IPS-18c (cell line): ENCODE data around the gene EPC2.
"Not testable (repeated sequence)": the region's sequence is repeated elsewhere in the genome, so short reads cannot be mapped to it uniquely, and the experiment has no call there.

Source experiments
- H3K4me3 ChIP-seq: 2 replicates; pipeline ENCODE4 v1.7.0; 2013; ENCODE audit warnings: low read depth, mild to moderate bottlenecking, low read length, moderate library complexity; ENCODE audit not compliant: insufficient read depth
- H3K9me3 ChIP-seq: one replicate; pipeline ENCODE4 v1.6.1; 2013; ENCODE audit warnings: mild to moderate bottlenecking, low read length, moderate library complexity; ENCODE audit not compliant: control insufficient read depth, insufficient read depth

Gene EPC2

GRCh38 chr2:148739454-148740105 is 95.0 kb downstream of the EPC2 start:
- no peaks in the 10 kb centered on the region for H3K9me3 ChIP-seq
- H3K4me3 ChIP-seq: no peak overlapping the region

DNA sequence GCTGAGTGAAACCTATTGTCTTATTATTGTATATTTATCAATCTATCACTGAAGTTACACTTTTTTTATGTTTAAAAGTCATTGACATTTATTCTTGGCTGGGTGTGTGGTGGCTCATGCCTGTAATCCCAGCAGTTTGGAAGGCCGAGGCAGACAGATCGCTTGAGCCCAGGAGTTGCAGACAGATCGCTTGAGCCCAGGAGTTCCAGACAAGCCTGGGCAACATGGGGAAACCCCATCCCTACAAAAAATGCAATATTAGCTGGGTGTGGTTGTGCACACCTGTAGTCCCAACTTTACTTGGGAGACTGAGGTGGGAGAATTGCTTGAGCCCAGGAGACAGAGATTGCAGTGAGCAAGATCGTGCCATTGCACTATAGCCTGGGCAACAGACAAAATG is 97.8 kb downstream of the EPC2 start:
- no peaks in the 10 kb centered on the region for H3K9me3 ChIP-seq
- no peak overlapping the region for H3K4me3 ChIP-seq

DNA sequence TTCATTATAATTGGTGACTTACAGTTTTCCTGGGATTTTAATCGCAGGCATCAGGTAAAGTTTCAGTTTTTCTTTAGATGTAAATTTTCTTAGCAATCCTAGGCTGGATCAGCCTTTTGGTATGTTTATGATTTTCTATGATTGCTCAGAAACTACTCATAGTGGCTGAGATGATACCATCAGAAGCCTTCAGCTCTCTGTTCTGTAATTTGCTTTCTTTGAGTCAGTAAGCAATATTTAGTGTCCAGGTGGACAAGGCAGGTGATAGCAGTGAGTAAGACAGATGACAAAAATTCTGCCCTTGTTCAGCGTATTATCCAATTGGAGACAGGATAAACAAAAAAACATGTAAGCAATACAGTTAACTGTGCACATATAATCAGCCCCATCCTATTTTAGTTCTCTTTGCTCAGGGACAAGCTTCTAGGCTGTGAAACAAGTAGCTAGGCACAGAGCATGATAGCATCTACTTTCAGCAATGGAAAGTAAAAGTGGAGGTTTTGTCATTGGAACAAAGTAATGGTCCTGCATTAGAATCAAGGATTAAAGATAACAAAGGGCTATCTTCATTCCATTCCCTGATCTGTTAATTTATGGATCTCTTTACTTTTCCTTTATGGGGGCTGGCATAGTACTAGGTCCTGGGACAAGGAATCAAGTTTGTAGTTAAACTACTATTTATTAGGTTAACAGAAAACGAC is 100.8 kb downstream of the EPC2 start:
- Histone ChIP-seq H3K9me3 (no peaks in the 10 kb centered on the region), H3K4me3 (no peak overlapping the region)

- H3K4me3 ChIP-seq: no peak overlapping the region
- H3K9me3 ChIP-seq: no peaks in the 10 kb centered on the region
These were observed 102.4 kb downstream of the EPC2 start for GRCh38 chr2:148746973-148747372.

DNA sequence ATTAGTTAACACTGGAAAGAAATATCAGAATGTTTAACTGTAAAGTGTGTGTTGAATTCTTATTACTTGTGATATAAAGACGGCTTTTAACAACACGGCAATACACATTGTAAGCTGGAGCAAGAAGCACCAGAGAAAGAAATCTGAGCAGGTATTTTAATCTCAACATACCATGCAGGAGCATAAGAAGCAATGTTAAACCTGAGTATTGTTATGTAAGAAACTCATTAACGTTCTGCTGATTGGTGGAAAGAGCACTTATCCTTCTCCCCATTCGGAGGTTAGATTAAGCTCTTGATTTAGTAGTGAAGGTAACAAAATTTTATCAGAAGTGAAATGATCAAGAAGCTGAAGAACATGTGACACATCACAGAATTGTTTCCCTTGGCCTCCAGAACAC is 107.4 kb downstream of the EPC2 start:
- Histone ChIP-seq H3K4me3 (no peak overlapping the region), H3K9me3 (no peaks in the 10 kb centered on the region)

DNA sequence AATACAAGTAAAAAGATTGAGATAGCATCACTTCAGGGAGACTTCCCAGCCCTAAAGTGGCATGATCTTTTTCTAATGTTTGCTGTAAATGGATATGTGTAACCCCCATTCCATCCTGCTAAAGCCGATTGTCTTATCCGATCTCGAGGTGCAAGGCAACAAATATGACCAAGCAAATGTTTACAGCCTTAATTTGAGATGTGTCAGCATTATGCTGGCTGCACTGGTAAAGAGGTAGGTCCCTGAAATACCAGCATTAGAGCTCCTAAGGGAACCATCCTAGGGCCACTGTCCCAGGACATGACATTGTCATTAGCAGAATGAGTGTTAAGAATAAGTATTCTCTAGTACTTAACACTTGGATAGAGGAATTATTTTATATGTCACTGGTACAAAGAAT is 108.4 kb downstream of the EPC2 start:
- Histone ChIP-seq H3K4me3 (no peak overlapping the region), H3K9me3 (no peaks in the 10 kb centered on the region)

DNA sequence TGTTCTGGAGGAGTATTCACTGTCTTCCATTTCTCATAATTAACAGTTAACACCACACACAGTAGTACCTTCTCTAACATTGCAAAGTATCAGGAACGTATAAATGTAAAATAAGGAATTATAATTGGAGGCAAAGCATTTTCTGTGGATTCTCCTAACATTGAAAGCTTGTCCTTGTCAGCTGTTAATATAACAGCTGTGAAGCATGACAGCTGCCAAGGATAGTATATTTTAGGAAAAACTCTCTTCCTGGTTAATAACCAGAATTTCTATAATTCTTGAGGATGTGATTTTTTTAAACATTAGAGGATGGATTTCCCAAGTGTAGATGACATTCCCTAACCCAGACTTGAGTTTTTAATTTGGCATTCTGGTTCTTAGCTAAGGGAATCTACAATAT is 110.3 kb downstream of the EPC2 start:
- no peaks in the 10 kb centered on the region for H3K9me3 ChIP-seq
- no peak overlapping the region for H3K4me3 ChIP-seq

DNA sequence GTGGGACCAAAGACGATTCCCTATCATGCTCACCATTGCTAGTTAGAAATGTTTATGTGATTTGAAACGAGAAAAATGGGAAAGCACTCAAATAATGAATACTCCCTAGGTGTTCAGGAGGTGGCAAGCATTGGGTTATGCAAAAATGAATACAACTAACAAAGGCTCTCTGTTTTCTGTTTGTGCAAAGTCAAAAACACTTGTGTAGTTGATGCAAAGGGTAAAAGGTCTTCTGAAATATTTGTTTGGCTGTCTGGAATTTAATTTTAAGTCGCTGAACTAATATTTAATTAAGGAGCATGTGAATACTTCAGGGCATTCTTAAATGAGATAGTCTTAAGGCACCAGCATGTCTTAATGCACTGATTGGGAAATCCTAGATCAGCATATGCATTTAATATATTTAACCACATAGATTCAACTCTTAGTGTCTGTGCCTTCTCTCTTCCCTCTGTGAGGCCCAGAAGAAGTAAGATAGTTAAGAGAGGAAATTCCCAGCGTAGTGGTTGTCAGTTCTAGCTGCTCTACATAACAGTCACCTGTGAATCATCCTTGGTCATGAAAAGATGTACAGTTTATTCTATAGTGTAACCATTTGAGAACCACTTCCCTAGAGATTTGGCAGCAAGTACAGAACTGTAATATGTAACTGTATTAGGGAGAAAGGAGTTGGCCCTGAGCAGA is 111.9 kb downstream of the EPC2 start:
- Histone ChIP-seq H3K4me3 (no peak overlapping the region), H3K9me3 (no peaks in the 10 kb centered on the region)

- no peaks in the 10 kb centered on the region for H3K9me3 ChIP-seq
- H3K4me3 ChIP-seq: no peak overlapping the region
These were observed 120.3 kb downstream of the EPC2 start for GRCh38 chr2:148764815-148765214.

GRCh38 chr2:148770047-148770446 is 125.5 kb downstream of the EPC2 start:
- no peaks in the 10 kb centered on the region for H3K9me3 ChIP-seq

GRCh38 chr2:148781544-148781943 is 137.0 kb downstream of the EPC2 start:
- Histone ChIP-seq H3K4me3 (no peak overlapping the region), H3K9me3 (no peaks in the 10 kb centered on the region)

More at GRCh38 chr2:148770047-148770446, 125.5 kb downstream of the EPC2 start:
- no peak overlapping the region for H3K4me3 ChIP-seq

- Histone ChIP-seq H3K4me3 (no peak overlapping the region), H3K9me3 (no peaks in the 10 kb centered on the region)
These were observed 144.5 kb downstream of the EPC2 start for GRCh38 chr2:148789059-148789458.

DNA sequence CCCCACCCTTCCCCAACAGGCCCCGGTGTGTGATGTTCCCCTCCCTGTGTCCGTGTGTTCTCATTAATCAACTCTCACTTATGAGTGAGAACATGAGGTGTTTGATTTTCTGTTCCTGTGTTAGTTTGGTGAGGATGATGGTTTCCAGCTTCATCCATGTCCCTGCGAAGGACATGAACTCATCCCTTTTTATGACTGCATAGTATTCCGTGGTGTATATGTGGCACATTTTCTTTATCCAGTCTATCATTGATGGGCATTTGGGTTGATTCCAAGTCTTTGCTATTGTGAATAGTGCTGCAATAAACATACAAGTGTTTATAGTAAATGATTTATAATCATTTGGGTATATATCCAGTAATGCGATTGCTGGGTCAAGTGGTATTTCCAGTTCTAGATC is 145.6 kb downstream of the EPC2 start:
- H3K9me3 ChIP-seq, H3K4me3 ChIP-seq: not testable (repeated sequence)

DNA sequence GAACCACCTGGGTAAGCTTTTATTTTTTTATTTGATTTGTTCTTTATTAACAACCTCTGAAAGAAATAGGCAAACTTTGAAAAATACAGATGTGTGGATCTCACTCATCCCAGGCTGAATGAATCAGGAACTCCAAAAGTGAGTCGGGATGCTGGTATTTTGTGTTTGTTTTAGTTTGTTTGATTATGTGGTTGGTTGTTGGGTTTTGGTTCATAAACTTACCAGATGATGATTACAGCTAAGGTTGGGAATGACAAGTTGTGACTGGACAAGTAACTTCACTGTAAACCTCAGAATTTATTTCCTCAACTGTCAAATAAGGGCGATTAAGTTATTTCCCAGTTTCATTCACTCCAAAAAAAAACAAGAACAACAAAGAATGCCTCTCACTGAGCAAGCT is 150.0 kb downstream of the EPC2 start:
- H3K9me3 ChIP-seq: no peaks in the 10 kb centered on the region
- H3K4me3 ChIP-seq: no peak overlapping the region

- Histone ChIP-seq H3K9me3 (no peaks in the 10 kb centered on the region), H3K4me3 (no peak overlapping the region)
These were observed 152.4 kb downstream of the EPC2 start for GRCh38 chr2:148796735-148797512.

DNA sequence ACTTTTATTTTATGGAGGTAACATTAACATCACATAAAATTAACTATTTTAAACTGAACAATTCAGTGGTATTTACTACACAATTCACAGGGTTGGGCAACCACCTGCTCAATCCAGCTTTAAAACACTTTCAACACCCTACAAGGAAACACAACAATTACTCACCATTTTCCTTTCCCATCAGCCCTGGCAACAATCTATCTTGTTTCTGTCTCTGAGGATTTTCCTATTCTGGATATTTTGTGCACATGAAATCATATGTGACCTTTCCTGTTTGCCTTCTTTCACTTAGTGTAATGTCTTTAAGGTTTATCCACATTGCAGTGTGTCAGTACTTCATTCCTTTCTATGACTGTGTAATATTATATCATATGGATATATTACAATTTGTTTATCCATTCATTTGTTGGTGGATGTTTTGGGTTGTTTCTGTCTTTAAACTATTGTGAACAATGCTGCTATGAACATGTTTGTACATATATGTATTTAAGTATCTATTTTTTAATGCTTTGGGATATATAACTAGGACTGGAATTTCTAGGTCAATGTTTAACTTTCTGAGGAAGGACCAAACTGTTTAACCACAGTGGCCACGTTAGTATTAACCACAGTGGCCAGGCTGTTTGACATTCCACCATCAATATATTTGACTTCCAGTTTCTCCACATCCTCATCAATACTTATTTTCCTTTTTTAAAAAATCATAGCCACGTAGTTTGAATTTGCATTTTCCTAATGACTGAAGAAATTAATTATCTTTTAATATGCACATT is 158.1 kb downstream of the EPC2 start:
- H3K4me3 ChIP-seq: no peak overlapping the region
- H3K9me3 ChIP-seq: no peaks in the 10 kb centered on the region

DNA sequence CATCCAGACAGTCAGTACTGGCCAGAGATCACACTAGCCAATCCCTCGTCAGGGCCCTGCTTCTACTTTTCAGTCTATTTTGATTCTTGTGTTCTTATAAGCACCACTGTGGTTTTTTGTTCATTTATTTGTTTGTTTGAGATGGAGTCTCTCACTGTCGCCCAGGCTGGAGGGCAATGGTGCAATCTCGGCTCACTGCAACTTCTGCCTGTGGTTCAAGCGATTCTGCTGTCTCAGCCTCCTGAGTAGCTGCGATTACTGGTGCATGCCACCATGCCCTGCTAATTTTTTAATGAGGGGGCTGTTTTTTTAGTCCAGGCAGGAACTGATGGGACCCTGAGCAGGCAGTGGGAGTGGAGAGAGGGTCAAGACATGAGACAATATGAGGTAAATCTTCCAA is 165.5 kb downstream of the EPC2 start:
- no peak overlapping the region for H3K4me3 ChIP-seq
- H3K9me3 ChIP-seq: no peaks in the 10 kb centered on the region
